GM19468 (cell line): ENCODE data around the gene ADAM12.

Experiments used
- ATAC-seq: cut with Tn5 transposase; IDR thresholded peaks from one replicate; pipeline ENCODE4 v1.9.1; 2021; ENCODE audit warnings: mild to moderate bottlenecking, moderate library complexity, moderate number of reproducible peaks; ENCODE audit not compliant: unreplicated experiment; ENCODE audit errors: extremely low read depth

The ADAM12 gene

DNA sequence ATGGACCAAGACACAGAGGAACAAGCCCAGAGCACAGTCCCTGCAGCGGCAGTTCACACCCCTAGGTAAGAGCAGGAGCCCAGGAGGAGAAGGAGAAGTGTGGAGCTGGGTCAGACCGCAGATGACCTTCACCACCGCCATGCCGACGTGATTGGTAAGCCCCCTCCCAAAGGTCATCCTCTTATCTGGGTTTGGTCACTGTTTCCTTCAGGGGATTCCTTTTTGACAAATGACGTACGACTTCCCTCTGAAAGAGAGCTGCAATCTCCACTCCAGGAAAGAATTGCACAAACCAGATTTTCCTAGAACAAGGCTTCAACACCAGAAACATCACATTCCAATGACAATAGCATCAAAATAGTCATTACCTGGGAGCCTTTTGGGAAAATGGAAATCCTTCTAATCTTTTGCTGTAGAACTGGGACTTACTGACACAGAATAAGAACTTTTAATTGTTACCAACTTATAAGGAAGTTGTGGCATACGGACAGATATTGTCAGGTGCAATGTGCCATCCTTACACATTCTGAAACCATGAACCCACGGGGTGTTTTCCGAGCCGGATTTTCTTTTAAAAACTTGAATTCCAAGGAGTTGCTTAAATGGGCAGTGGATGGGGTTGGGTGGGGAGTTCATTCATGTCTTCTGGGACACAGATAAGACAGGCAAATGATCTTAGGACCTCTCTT, 20.8 kb upstream of the ADAM12 start:
- ATAC-seq = no peak

DNA sequence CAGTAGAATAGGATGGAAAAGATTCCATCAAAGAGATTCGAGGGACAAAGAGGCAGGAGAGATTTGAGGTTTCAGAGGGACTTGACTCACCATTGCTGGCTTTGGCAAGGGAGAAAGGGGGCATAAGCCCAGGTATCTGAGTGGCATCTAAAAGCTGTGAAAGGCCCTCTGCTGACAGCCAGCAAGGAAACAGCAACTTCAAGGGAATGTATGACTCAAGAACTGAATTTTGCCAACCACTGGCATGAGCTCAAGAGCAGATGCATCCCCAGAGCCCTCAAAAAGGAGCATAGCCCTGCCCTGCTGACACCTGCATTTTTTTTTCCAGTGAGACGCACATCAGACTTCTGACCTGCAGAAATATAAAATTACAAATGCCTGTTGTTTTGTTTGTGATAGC, 19.6 kb upstream of the ADAM12 start:
- no peak for ATAC-seq

DNA sequence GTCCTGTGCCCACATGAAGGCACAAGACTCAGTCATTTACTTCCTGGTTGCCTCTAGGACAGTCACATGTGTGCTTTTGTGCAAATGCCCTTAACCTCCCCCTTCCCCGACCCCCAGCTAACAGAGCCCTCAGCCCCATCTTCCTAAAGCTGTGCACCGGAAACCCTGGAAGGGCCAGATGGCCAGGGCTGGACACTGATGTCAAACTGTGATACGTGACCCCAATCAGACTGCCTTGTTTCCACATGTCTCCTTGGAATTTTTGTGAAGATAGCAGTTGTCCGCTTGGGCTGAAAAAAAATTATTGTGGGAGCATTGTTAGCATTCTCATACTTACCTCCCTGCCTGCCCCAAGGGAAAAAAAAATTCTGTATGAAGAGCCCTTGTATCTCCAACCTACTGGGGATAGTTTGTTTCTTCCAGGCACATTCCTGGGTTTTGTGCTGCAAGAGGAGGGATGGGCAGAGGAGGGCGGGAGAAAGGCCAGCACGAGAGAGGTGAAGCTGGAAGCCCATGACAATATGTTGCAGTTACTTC, 17.0 kb upstream of the ADAM12 start:
- no peak for ATAC-seq

DNA sequence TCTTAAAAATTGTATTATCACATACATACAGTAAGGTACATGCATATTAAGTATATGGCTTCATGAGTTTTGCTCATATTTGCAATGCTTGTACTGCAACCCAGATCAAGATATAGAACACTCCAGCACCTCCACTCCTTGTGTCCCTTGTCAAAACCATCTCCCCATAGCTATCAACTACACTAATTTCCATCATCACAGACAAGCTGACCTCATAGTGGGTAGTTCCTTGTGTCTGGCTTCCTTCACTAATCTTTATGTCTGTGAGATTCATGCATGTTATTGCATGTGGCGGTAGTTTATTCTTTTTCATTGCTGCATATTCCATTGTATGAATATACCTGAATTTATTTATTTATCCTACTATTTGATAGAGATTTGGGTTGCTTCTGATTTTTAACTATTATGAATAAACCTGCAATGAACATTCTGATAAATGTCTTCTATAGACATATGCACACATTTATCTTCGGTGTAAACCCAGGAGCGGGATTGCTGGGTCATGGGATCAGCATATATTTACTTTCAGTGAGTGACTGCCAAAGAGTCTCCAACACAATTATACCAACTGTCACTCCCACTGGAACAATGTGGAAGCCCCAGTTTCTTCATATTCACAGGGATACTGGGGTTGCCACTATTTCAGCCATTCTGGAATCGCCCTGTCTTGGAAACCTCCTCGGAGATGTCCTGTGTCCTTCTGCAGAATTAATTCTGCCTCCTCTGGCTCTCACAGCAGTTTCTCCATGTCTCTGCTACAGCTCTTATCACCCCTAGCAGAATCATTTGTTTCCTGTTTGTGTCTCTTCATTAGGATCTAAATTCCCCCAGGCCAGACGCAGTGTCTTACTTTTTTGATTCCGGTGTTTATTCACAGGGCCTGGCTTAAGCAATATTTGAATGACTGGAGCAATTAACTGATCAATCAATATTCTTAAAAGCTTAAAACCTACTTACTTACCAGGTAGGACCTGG, 14.7 kb upstream of the ADAM12 start:
- no peak for ATAC-seq

DNA sequence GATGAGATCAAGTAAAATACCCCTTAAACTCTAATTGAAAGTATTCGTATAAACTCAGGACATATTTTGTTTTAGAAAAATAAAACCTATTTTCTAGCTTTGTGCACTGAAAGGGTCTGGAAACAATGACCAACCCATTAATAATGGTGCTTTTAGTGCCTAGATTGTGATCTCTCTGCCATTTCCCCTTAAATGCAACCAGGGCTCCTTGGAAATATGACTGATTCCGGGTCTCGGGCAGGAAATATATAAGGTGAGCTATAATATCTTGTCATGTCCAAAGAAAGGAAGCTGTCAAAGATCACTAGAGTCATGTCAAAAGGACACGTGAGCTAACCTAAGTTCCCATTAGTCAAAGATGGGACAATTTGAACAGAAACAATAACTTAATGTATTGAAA, 12.4 kb upstream of the ADAM12 start:
- ATAC-seq = no peak

DNA sequence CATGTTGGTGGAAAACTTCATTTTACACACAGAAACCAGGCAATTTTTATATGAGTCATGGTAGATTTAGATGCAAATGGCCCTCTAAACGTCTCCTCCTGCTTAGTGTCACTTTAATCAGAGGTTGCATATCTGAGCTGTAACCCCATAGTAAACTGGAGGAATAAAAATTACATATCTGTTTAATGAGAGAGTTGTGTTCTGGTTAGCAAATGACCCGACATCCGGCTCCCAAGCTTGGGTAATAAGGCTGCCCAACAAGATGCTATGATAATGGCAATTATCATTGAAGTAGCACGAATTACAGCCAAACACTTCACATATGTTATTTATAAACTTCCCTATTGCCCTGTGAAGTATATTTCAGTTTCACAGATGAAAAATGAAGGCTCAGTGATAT, 10.6 kb upstream of the ADAM12 start:
- no peak for ATAC-seq

DNA sequence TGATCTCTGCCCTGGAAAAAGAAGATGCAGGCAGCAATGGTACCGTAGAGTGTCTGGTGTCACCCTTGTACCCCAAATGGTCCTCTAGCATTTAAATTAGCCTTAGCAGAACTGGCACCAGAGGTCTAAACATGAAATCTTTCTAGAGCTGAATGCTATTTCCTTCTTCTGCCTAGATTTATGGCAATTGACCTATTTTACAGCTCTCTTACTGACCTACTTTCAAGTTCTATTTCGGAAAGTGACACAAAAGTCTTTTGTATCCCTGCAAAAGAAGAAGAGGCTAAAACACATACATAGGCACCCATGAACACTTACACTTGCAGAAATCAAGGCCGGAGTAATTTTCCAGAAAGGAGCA, 10.1 kb upstream of the ADAM12 start:
- no peak for ATAC-seq

DNA sequence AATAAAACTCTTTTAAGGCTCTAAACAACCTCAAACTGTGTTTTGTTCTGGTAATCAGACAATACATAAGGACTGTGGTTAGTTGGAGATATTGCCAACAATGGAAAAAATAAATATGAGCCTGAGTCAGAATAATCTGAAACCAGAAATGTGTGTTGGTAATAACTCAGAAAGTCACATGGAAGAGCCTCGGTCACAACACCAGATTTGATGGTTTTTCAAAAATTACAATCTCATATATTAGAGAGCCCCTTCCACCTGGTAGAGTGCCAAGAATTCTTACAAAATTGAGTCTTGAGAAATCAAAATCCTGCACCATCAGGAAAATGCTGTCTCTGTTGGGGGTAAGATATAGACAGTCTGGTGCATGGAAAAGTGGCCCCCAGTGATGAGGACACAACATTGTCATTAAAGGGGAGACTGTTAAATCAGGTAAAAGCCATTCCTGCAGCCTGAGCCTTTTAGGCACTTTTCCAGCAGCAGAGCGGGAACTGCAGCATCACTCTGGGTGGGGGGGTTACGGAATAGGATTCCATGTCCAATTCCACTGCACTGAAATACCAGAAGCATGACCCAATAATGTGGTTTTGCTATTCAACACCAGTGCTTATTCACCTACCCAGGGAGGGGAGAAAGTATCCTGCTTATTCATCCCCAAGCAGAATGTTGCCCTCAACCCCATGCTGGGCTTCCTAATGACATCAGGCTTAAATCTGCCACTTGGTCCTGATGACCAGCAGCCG, 9.5 kb upstream of the ADAM12 start:
- ATAC-seq = no peak

DNA sequence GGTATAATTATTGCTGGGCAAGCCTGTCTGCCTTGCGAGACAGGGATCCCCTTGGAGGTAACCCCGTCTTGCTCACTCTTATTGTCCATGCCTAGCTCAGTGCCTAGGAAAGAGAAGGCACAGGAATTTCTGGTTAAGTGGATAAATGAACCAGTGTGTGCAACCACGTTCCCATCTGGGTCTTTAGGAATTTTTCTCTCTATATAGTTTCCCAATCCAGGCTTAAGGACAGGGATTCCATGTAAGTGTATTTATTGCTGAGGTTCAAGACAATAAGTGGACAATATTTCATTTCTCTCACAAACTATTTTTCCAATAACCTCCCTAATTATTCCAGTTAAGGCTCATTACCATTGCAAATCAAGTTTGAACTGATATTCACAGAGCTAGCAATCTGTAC, 8.9 kb upstream of the ADAM12 start:
- ATAC-seq = no peak

DNA sequence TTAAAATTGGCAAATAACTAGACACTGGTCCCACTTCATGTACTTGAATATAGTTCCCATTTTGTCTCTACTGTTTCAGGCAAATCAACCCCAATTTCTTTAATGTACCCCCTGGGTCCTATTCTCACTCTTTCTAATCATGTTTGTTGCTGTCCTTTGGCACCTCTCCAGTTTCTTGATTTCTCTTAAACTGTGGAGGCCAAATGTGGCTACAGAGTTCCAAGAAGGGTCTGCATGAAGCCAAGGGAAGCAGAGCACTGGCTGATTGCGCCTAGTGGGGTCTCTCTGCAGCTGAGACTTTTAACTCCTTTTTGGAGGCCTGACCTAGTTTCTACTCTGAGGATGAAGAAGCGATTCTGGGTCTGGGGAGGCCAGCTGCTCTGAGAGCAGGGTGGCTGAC, 6.7 kb upstream of the ADAM12 start:
- ATAC-seq = no peak

DNA sequence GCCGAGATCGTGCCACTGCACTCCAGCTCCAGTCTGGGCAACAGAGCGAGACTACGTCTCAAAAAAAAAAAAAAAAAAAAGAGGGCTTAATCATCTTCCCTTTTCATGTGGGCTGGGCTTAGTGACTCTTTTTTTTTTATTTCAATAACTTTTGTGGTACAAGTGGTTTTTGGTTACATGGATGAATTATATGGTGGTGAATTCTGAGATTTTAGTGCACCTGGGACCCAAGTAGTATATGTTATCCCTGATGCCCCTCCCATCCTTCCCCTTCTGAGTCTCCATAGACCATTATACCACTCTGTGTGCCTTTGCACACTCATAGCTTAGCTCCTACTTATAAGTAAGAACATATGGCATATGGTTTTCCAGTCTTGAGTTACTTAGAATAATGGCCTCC, 4.8 kb upstream of the ADAM12 start:
- ATAC-seq = no peak

DNA sequence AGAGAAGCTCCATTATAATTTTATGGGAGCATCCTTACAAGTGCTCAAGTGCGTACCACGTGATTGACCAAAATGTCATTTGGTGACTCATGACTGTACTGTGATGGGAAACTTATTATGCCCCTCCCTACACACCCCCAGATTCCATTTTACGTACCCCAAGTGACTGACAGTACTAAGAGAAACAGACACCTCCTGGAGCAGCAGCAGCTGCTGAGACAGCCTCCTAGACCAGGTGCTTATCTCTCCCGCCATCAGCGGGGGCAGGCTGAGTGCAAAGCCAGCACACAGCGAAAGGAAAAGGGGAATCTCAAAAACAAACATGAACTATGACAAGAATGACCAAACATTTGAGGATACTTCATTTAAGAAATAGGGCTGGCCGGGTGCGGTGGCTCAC, 4.2 kb upstream of the ADAM12 start:
- ATAC-seq = no peak

DNA sequence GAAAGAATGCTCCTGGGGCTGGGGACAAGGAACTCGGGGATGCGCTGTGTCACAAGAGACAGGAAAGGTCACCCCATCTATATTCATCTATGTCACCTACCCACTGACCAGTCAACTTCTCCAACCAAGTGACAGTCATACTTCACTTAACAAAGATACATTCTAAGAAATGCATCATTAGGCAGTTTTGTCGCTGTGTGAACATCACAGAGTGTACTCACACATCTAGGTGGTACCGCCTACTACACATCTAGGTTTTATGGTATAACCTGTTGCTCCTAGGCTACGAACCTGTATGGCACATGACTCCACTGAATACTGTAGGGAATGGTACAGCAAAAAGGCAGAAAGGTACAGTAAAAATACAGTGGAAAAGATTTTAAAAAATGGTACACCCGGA, 3.8 kb upstream of the ADAM12 start:
- ATAC-seq = no peak

DNA sequence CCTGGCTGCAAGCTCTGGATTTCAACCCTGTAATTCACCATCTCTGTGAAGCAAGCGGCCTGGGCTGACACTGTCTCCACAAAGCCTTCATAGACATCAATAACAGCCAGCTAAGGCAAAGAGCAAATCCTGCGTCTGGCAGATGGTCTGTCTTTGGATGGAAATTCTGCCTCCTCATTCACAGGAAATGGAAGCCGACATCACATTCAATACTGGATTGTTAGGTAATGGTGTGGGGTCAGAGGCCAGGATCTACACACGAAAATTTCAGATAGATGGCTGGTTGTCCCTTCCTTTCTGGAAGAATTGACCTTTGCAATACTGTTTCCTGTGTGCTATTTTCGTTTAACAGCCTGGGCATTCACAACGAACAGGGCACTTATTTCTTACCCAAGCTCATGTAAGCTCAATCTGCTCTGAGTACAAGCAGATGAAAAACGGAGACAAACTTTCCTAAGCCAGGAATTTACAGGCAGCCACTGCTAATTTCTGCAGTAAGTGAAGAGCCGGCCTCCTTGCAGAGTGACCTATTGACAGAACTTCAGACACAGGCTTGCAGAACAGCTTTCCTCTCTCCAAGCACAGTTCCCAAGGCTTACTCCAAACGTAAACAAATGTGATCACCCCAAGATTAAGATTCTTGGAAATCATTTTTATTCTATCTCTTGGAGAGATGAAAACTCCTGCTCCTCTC, 3.1 kb upstream of the ADAM12 start:
- no peak for ATAC-seq

DNA sequence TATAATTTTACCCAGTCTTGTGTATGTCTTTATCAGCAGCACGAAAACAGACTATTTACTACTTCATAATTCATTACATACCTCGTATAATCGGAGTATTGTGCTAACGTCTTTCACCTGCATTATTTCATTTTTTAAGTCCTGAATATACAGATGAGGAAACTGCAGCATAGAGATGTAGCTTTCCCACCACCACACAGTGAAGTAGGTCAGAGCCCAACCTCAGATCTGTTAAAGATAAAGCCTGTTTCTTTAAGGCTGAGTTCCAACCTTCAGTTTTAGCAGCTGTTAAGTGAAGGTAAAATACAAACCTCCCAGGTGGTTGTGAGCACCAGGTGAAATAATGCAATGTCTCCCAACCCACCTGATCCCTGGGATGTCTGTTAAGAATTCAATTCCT, 2.0 kb upstream of the ADAM12 start:
- ATAC-seq = no peak

DNA sequence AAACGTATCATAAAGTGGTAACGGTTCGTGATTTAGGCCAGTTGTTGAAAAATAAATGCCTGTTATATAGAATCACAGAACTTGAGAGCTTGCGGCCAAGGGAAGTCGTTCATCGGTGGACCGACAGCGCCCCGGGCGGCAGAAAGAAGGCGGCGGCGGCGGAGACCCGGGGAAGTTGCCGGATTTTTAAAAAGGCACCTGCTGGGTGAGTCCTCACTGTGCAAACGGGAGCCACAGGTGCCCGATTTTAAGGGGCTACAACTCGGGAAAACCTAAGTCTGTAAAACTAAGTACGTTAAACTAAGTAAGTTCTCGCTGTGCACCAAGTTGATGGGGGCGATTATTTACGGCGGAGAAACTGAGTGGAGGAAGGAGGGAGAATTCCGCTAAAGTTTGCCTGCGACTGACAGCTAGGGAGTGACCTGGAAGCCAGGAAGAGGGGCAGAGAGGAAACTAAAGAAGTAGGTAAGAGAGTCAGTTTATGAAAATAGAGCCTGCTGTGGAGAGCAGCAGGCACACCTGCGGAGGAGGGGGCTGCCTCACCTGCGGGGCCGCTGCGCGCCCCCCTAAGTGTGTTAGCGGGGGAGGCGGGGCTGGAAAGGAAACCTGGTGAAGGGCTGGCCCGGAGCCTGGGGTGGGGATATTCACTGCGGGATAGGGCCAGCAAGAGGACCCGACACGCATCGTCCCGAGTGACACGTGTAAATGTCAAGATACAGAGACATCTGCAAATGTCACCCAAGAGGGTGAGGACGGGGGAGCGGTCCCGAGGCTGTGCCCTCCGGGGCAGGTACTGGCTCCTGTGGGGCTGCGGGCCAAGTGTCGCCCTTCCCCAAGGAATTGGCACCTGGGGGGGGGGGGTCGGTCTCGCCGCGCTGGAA, 996 bp downstream of the ADAM12 start:
- ATAC-seq = no peak

DNA sequence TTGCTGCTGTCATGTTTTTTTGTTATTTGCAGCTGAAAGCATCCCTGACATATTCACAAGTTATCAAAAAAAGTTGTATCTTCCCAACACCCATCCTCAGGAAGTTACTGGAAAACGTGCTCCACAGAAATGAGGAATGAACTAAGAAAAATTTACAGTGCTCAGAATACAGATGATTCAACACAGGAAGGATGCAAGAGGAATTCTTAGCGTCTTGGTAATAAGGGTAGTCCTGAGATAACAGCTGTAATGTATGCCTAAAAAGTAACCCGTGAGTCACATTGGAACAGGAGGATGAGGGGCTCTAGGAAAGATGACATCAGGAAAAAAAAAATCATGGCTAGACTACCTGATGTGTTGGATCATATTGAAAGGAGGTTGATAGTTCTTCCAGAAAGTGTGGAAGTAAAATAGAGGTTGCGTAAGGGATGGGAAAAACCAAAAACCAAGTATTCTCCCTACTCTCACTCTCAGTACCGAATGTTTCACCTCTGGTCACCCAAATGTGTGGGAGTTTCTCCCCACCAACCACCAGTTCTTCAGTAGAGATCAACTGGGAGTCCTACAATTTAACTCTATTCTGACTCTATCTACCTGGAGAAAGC, 3.9 kb downstream of the ADAM12 start:
- no peak for ATAC-seq

DNA sequence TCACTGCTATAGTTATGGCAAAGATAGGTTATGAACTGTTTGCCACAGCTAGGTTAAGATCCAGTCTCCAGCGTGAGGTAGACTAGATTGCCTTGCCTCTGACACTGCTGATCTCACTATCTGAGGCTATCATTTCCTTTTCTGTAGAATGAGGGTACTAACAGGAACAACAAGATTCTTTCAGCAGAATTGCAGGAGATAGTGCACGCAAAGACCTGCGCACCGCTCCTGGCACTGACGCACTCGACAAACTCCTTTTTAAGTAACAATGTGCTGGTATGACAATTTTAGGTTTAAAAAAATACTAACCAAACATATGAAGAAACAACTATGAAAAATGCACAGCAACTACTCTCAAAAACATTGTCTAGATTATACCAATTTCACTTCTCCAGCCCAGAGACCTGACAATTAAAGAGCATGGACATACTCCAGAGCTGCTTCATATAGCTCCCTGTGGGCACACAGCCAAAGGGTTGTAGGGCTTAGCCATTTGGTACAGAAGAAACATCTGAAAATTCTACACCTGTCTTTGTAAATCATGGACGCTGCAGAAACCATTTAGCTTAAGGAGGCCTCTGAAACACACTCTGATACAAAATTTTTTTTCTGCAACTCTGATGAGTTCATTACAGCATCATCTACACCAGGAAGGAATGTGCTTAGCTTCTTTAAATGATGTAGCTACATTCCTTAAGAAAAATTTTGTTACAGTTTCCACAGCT, 7.8 kb downstream of the ADAM12 start:
- no peak for ATAC-seq
